HG02870 (cell line): ENCODE data around the gene P3H4.

Experiments
- ATAC-seq: cut with Tn5 transposase; IDR thresholded peaks from one replicate; pipeline ENCODE4 v1.9.1; 2021; ENCODE audit warnings: mild to moderate bottlenecking, moderate library complexity; ENCODE audit not compliant: unreplicated experiment

The P3H4 gene

DNA sequence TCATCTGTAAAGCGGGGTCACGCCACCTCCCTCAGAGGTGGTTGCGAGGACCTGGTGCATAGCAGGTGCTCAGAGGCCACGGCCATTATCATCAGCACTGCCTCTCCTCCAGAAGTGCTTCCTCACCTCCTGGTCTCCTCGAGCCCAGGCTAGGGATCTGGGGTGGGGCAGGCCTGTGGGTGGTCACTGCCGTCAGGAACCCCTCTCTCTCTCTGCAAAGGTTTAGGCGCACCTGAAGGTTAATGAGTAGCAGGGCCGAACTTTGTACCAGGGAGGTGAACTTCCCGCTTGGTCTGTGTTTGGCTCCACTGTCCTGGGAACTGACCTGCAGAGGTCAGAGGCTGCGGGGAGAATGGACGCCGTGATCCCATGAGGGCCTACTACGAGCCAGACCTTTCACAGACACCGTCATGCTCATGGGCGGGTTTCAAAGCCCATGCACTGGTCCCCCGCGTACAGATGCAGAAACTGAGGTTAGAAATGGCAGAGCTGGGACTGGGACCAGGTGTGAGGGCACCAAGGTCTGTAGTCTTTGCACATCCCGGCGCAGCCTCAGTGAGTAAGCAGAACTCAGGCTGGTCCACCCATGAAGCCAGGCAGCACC is 39.1 kb downstream of the P3H4 start:
- no peak for ATAC-seq

GRCh38 chr17:41772218-41772585 is 39.5 kb downstream of the P3H4 start:
- ATAC-seq, result no peak

DNA sequence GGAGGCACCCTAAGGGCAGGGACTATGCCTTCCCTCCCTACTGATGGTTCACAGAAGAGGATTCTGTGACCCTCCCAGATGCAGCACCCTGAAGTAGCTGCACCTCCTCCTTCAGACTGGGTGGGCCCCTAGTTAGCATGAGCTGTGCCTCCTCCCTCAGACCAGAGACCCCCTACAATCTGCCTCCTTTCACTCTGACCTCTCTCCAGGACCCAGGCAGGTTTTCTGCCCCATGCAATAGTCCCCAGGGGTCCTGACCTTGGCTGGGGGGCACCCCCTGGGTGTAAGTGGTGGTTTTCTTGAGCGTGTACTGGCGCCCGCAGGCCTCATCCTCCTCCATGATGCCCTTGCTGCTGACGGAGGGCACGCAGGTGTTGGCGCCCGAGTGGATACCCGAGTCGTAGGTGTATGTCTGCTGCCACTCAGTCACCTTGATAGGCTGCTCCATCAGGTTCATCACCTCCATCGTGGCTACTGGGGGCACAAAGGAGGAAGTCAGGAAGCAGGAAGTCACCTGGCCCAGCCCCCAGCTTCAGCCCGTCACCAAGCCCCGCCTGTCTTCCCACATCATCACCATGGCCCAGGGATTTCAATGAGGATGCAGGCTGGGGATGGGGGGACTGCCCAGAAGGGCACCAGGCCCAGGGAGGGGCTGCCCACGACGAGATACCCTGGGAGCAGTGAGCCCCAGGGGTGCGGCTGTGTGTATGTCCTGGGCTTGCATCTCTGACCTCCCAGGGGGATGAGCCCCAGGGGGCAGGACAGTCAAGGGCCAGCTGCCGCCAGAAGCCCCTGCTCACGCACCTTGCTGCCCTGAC is 40.2 kb downstream of the P3H4 start:
- ATAC-seq, result no peak

DNA sequence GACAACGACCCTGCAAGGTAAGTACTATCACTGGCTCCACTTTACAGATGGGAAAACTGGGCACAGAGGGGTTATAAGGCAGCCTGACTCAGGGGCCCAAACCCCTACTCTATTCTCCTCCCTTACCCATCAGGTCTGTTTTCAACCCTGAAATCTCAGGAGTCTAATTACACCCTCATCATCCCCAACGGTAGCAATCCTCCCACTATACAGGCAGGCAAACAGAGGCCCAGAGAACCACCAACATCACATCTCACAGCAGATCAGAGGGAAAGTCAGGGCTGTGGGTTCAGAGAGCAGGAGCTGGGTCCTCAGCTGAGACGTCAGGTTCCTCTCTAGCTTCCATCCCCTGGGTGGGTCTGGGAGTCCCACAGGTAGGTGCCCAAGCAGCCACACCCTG is 41.8 kb downstream of the P3H4 start:
- no peak for ATAC-seq

GRCh38 chr17:41769346-41769862 is 42.3 kb downstream of the P3H4 start:
- no peak for ATAC-seq

- no peak for ATAC-seq
Measured at GRCh38 chr17:41768682-41769288, 43.0 kb downstream of the P3H4 start.

- ATAC-seq, result no peak
Measured at GRCh38 chr17:41767324-41768042, 44.3 kb downstream of the P3H4 start.

- ATAC-seq, result no peak
Measured at GRCh38 chr17:41766135-41766534, 45.6 kb downstream of the P3H4 start.

- ATAC-seq, result no peak
Measured at GRCh38 chr17:41763327-41763726, 48.4 kb downstream of the P3H4 start.

DNA sequence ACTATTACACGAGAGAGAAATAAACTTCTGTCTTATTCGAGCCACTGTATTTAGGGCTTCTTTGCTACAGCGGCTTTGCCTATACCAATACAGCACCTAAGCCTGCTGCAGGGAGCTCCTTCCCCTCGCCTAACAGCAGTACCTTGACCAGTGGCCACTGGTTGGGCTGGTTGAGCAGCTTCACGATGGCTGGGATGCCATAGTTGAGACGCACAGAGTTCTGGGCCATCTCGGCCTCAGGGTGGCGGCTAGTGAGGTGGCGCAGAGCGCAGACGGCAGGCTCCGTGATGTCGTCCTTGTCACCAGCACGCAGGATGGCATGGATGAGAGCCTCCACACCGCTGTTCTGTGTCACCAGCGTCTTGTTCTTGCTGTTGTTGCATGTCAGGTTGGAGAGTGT is 48.9 kb downstream of the P3H4 start:
- no peak for ATAC-seq

- no peak for ATAC-seq
Measured at GRCh38 chr17:41762391-41762790, 49.4 kb downstream of the P3H4 start.

DNA sequence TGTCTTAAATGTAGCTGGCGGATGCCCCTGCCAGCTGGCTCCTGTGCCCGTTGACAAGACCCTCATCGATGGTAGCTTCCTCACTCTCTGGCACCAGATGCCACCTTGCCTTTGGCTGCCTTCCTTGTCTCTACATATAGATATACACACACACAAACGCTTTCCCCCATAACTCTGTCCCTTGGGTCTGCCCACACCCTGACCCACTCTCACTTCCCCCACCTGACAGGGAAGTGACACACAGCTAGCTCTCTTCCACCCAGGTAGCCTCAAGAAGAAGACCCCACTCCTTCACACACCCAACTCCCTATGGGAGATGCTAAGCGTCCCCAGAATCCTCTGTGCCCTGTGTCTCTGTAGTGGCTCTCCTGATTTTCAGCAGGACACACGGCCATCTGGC is 50.9 kb downstream of the P3H4 start:
- ATAC-seq, result no peak

GRCh38 chr17:41758601-41759000 is 53.1 kb downstream of the P3H4 start:
- ATAC-seq, result no peak

GRCh38 chr17:41754066-41754465 is 57.7 kb downstream of the P3H4 start:
- no peak for ATAC-seq
